HG03520 (cell line): Measurements from ENCODE around the gene HOXD11.

Source experiments
- ATAC-seq: cut with Tn5 transposase; IDR thresholded peaks from one replicate; pipeline ENCODE4 v1.9.1; 2021; ENCODE audit warnings: mild to moderate bottlenecking, moderate library complexity; ENCODE audit not compliant: unreplicated experiment

The HOXD11 gene

DNA sequence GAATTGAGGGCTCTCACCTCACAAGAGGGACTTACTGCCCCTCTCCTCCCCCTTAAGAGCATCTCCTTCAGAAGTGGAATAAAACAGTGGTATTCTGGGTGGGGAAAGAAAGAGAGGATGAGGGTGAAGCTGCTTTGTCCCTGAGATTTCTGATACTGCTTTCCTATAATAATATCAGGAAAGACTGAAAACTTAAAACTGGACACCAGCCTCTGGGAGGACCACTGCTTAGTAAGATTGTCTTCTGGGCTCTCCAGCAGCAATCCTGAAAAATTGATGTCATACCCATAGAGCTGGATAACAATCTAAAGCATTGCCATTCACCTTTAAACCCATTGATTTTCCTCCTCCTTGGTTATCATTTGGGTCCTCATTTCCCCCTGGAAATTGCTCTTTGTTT lies 39.6 kb downstream of the HOXD11 start:
- no peak for ATAC-seq

DNA sequence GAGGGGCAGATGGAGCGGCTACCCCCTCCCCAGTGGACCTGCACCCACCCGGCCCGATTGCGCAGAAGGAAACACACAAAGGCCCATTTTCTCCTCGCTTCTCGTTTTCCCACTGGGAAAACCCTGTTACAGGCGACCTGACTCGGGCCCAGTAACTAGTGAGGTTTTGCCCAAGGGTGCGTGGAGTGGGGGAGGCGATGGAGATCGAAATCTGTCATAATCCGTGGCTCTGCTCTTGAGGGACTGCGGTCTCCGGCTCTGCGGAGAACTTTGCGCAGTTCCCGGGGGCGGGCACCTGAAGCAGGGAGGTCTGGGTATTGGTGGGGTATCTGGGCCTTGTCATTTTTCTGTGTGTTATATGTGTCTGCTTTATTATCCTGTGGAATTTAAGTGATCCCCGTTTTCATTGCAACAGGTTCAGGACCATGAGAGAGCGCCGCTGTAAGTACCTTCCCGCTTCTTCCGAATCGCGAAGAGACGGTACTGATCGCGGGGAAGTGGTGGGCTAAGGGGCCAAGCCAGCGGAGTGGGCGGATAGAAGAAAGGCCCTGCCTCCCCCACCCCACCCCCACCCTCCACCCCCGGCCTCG lies 40.2 kb downstream of the HOXD11 start:
- no peak for ATAC-seq

DNA sequence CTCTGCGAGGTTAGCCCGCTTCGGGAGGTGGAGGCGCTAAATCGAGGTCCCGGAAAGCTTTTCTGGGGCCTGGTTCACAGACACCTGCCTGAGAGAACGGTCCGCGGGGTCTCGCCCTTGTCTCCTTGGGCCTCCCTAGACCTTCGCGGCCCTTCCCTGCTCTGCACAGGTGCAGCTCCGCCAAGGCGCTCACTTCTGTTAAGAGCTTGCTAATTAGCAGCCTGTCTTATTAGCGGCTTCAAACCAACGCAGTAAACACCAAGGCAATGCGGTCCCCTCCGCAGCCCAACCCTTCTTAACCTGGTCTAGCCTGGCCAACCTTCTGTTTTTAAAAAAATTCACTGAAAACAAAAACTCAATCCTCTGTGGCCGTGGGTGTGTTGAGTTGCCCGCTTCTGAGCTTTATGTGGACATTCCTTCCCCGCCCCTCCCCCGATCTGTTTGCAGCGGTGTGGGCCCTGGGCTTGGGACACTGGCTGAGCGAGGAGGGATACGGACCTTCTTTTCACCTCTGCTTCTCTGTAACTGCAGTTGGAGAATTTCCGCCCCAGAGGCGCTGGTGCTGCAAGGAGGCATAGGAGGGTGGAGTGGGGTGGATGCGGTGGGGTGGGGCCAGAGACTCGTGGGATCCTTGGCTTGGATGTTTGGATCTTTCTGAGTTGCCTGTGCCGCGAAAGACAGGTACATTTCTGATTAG lies 40.9 kb downstream of the HOXD11 start:
- ATAC-seq: no peak

DNA sequence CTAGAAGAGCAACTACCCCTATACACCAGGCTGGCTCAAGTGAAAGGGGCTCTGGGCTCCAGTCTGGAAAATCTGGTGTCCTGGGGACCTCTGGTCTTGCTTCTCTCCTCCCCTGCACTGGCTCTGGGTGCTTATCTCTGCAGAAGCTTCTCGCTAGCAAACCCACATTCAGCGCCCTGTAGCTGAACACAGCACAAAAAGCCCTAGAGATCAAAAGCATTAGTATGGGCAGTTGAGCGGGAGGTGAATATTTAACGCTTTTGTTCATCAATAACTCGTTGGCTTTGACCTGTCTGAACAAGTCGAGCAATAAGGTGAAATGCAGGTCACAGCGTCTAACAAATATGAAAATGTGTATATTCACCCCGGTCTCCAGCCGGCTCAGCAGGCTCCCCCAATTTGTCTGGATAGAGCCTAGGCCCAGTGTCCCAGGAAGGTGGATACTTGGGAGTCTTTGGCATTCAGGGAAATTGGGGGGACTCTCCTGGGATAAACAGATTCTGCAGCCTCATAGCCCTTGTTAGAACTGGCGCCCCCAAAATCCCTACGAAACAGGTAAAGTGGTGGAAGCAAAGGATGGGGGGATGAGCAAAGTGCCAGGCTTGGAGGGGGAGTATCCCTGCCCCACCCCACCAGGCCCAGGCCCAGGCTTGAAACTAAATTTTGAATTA lies 41.8 kb downstream of the HOXD11 start:
- ATAC-seq: no peak

DNA sequence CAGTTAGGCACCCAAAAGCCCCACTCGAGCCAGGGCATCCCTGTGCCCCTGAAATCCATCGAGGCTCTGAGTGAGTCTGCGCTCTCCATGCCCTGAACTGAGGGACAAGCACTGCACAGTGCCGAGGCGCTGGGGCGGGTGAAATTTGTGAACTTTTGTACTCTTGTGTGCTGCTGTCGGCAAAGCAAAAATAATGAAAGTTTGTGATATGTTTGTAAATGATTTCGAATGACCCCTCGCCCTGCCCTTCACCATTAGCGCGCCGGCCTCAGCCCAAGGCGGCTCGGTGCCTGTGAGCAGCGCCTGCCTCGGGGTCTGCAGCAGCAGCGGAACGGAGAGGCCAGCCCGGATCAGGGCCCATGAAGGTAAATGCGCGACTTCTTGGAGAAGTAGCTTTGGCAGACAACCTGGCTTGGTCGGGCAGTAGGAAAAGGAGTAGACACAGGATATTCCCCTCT lies 42.4 kb downstream of the HOXD11 start:
- ATAC-seq: no peak

DNA sequence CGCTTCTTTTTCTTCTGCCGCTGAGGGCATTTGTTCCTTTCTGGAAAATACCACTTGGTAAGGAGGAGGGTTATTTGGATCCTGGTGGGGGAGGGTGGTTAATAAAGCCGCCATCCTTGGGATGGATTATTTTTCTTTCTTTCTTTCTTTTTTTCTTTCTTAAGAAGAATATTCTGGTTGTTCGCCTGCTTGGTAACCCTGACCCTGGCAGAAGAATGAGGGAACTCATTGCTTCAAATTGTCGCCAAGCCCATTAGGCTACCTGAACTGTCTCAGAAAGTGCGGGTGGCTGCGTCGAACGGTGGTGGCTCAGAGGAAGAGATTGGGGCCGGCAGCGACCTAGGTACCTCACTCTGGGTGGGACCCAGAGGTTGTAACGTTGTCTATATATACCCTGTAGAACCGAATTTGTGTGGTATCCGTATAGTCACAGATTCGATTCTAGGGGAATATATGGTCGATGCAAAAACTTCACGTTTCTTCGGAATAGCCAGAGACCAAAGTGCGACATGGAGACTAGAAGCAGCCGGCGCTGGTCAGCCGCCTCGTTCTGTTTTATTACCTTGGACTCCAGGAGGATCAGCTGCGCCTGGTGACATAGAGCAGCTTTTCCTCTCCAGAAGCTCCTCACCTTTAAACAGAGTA lies 43.0 kb downstream of the HOXD11 start:
- ATAC-seq: no peak

DNA sequence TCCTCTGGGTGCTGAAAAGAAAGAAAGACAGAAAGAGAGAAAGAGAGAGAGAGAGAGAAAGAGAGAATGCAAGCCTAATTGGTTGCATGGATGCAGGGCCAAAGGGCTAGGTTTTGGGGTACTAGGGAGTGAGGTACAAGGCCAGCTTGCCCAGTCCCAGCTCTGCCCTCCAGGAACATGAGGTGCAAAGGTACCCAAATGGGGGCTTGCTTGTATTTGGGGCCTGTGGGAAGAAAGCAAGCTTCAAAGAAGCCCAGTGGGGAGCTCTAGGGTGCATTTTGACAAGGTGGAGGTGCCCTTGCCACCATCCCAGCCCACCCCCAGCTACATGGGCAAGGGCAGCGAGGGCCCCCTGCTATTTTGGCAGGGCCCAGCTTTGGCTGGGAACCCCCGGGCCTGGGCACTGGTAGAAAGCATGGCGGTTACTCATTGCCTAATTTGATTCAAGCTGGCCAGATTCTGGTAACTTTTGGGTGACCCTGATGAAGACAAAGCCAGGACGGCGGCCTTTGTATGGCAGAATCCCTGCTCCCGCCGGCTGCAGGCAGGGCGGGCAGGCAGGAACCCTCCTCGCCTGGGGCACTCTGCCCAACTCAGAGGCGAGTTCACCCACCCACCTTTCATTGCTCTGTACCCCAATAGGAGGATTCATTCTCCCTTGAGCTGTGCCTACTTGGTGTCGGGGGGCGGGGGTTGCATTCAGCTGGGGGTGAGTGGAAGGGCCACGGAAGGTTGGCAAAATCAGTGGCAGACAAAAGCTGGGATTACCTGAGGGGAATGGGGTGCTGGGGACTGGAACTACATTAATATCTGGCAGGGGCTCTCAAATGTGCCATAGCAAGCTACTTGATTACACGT lies 43.7 kb downstream of the HOXD11 start:
- no peak for ATAC-seq

DNA sequence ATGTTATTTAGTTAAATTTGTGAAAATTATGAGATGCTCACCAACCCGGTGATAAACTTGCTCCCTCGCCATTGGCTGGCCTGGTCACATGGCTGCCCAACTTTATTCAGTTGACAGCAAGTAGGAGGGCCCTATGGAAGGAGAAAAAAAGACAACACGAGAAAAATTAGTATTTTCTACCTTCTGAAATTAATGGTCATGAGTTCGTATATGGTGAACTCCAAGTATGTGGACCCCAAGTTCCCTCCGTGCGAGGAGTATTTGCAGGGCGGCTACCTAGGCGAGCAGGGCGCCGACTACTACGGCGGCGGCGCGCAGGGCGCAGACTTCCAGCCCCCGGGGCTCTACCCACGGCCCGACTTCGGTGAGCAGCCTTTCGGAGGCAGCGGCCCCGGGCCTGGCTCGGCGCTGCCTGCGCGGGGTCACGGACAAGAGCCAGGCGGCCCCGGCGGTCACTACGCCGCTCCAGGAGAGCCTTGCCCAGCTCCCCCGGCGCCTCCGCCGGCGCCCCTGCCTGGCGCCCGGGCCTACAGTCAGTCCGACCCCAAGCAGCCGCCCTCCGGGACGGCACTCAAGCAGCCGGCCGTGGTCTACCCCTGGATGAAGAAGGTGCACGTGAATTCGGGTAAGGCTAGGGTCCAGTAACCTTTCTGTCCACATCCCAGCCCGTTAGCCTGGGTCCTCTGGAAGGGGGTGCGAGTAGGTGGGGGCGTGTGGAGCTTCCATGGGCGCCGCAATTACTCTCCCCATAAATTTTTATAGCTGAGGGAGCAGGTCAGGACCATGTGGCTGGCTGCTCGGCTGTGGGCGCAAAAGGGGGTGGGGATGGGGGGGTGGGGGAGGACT lies 44.6 kb downstream of the HOXD11 start, which contains the start of gene HOXD4:
Gene HOXD4, plus strand, starts transcription at position 109 of the 846 bp plus-strand sequence. Its CDS starts 84 bp downstream, at position 193.
- ATAC-seq: no peak

DNA sequence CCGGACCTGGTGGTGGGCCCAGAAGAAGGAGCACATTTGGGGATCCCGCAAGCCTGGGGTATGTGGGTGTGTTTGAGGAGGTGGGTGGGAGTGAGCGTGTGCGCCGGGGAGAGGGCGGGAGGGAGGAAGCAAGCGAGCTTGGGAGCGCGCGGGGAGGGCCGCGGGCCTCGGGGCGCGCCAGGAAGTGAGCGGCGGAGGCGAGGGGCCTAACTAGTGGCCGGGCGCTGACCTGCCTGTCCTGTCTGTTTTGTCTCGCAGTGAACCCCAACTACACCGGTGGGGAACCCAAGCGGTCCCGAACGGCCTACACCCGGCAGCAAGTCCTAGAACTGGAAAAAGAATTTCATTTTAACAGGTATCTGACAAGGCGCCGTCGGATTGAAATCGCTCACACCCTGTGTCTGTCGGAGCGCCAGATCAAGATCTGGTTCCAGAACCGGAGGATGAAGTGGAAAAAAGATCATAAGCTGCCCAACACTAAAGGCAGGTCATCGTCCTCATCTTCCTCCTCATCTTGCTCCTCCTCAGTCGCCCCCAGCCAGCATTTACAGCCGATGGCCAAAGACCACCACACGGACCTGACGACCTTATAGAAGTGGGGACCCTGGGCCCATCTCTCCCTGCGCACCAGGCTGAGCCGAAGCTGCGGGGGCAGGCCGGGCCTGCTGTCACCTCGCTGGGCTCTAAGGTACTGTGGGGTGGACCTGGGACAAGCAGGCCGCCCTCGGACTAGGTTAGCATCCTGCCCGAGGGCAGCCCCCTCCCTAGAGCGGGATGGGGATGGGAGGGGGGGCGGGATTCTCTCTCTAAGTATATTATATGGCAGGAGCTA lies 45.5 kb downstream of the HOXD11 start:
- no peak for ATAC-seq

DNA sequence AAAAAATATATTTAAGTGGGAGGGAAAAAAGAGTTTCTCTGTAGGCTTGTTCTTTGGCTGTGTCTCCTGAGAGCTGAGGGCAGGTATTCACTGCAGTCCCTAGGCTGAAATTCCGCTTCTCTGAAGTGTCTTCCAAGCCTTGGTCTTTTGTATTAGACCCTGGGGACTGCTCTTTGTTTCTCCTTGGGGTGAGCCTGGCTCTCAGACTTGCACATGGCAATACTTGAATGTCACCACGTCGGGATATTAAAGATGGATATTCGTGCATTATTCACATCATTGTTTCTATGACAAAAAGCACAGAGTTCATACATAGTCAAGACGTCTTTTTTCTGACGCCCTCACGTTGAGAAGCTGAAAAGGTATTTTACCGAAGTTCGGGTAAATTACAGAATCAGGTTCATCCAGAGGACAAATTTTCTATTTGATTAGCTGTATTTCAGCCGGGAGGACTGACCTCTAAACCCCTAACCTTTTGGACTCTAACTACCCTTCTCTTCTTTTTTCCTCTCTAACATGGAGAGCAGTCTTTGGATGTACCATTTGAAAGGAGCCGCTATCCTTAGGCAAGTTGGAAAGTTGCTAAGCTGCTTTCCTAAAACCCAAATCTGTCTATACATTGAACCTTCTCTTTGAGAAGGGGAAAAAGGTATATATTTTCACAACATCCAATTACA lies 47.6 kb downstream of the HOXD11 start:
- no peak for ATAC-seq

DNA sequence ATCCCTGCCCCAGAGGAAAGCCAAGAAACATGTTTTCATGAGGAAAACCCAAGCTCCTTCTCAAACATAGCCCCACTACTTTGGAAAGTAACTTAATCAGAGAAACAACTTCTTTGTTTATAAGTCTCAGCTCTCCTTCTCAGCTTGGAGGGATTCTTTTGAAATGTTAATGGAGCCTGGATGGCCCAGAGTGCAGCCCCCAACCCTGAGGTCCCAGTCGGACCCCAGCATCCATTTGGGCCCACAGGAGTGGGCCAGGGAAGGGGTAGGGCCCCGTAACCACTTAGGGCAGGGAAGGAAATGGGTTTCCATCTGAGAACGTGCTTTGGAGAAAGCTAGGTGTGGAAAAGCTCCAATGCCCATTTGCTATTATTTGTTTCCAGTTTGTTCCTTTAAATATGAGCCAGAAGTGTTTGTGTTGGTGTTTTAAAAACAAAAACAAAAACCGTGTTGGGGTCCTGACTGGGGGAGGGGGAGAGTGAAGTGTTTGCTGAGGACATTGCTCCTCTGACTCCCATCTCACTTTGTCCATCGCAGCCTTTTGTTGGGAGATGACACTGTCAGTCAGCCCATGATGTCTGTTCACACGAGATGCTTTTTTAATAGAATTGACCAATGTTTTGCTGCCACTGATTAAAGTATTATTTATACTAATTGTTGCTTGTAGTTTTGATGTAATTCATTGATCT lies 48.4 kb downstream of the HOXD11 start:
- ATAC-seq: no peak

DNA sequence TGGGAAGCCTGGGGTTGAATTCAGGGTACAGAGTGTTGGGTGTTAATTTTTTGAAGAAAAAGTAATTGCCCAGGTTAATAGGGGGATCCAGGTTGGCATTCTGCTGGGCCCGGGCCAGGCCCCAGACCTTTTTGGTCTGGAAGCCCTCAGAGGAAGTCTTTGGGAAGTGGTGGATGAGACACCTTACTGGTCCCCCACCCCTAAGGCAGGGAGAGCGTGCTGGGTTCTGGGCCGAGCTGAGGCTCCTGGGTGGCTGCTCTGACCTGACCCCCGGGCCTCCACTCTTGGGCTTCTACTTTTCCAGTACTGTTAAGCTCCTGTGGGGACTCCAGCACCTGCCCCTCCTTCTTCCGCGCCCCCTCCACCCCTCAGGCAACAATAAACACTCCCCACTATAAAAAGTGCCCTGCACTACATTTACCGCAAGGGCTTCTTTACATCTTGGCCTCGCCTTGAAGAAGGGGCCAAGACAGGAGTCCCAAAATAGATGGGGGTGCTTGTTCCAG lies 49.3 kb downstream of the HOXD11 start:
- ATAC-seq: no peak

DNA sequence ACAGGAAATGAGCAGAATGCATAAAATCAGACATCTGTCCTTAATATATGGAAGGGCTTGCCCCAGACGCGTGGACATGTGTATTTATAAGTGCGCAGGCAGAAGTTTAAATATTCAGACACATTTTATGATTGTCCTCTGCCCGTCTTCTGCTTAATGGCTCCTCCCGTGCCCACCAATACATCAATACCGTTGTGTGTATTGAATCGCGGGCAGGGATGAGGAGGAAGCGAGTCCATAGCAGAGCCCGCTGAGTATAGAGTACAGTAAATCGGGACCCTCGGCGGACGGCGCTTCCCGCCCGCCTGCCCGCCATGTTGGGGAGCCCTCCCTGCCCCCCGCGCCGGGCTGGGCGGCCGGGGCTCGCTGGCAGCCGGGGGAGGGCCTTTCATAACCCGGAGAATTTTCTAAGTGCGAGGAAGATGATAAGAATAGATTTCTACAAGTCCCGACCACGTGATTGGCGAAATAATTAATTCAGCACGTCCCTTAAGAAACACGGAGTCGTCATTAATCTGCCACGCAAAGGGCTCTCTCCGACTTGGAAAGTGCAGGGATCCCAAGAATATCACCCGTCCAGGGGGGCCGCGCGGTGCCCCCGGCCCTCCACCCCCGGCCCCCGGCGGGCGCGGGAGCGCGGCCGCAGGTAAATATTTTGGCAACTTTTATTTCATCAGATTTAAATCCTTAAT lies 49.9 kb downstream of the HOXD11 start, which contains the start of gene HOXD3:
Gene HOXD3, plus strand, starts transcription at position 501 of the 692 bp plus-strand sequence. CDS start 11,808 bp downstream, outside the sequence.
- ATAC-seq: no peak

DNA sequence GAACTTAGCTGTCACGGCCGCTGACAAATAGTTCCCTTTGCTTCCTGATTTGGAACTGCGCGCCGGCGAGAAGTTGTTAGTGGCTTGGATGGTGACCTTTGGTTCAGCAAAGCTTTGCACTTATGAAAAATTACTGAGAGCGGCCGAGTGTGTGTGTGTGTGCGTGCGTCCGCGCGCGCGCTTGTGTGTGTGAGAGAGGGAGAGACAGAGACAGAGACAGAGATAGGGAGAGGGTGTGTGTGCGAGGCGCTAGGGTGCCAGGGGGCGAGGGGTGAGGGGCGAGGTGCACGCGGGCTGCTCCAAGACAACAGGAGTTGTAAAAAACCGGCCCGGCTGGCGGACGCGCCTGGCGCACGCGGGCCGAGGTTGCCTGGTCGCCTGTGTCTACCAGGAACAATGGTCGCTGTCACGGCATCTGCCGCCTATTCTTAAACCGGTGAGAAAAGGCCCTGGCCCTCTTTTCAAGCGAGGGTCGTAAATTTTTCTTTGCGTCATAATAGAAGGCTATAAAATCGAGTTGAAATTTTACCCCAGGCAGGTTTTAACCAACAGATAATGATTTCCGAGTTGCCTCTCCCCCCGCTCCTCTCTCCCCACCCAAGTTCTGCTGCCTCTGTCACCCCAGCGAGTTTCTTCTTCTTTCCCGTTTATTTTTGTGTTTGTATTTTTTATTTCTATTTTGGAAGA lies 50.6 kb downstream of the HOXD11 start:
- no peak for ATAC-seq

DNA sequence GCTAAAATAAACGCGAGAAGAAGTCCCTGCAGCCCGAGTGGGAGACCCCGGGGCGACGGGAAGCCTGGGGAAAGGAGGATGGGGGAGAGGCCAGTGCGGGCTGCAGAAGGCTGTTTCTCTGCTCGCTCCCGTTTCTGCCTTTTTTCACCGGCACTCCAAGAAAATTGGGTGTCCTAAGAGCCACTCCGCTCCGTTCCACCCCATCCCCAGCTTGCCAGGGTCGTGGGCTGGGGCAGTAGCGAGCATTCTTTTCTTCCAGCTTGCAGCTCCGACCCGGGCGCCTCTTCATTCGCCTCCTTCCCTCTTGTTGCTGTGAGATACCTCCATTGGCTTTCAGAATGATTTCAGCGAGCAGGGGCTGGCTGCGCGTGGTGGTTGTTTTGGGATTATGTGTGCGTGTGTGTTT lies 51.1 kb downstream of the HOXD11 start:
- ATAC-seq: no peak
